AG09309 (cell line): ENCODE measurements around the gene CERKL.
A peak's percentile ranks its signal among the peaks of the same experiment; 100 is the strongest.

Experiments used
- DNase-seq: peaks from one replicate; pipeline ENCODE4 v3.0.0-alpha.2; 2010; ENCODE audit warnings: low read depth
- H3K4me3 ChIP-seq: 2 replicates; pipeline ENCODE4 v1.5.1; 2011; ENCODE audit warnings: mild to moderate bottlenecking, low read depth, low read length, moderate library complexity; ENCODE audit not compliant: control insufficient read depth
- CTCF ChIP-seq: IDR thresholded peaks from 2 replicates; pipeline ENCODE4 v1.5.1; 2011; ENCODE audit warnings: mild to moderate bottlenecking, low read depth, low read length, inconsistent platforms; ENCODE audit not compliant: insufficient read depth, control insufficient read depth; ENCODE audit errors: missing control alignments

The CERKL gene

GRCh38 chr2:181682026-181682789 is 25.3 kb upstream of the CERKL start:
- DNase-seq, result no peak
- H3K4me3 ChIP-seq, result no peak overlapping the region
- no peak for TF ChIP-seq CTCF

- H3K4me3 ChIP-seq, result peak overlapping the region; percentile 14; the same call in 1 of the 2 replicates
- no peak for DNase-seq
- TF ChIP-seq CTCF, result no peak
Measured at GRCh38 chr2:181680937-181681811, 24.3 kb upstream of the CERKL start.

GRCh38 chr2:181680055-181680936 is 23.4 kb upstream of the CERKL start, which contains the start of gene NEUROD1:
NEUROD1 (minus strand) TSS chr2:181680517; CDS start chr2:181678860, 1,657 bp downstream.
- H3K4me3 ChIP-seq, result peak within 1 kb of the TSS; percentile 14; the same call in 1 of the 2 replicates
- TF ChIP-seq CTCF, result no peak
- no peak for DNase-seq

GRCh38 chr2:181679544-181679979 is 22.7 kb upstream of the CERKL start:
- no peak for TF ChIP-seq CTCF
- H3K4me3 ChIP-seq, result no peak overlapping the region
- DNase-seq, result no peak

GRCh38 chr2:181678861-181679543 is 22.1 kb upstream of the CERKL start:
- DNase-seq, result no peak
- no peak for TF ChIP-seq CTCF
- no peak overlapping the region for H3K4me3 ChIP-seq
